Kidney epithelial cell (primary cell): ENCODE data around the gene IL19. TPM values are rescaled to one million over a fixed set of nuclear protein-coding genes. Genes with fewer than 3 reads are reported as not detected.

ENCODE experiments used
- DNase-seq: peaks from one replicate; pipeline ENCODE4 v3.0.0-alpha.2; 2010; ENCODE audit warnings: low read depth
- H3K27me3 ChIP-seq: 2 replicates; pipeline ENCODE4 v1.6.0; 2011; ENCODE audit warnings: low read length; ENCODE audit not compliant: control insufficient read depth, insufficient read depth
- H3K36me3 ChIP-seq: 2 replicates; pipeline ENCODE4 v1.5.1; 2011; ENCODE audit warnings: low read length; ENCODE audit not compliant: control insufficient read depth, insufficient read depth
- H3K4me3 ChIP-seq: 2 replicates; pipeline ENCODE4 v1.5.1; 2011; ENCODE audit warnings: low read depth, mild to moderate bottlenecking, control low read depth, low read length
- total RNA-seq: library from RNA; depleted of rRNA; stranded (reverse); fragments of >200 nt; gene quantifications from 2 replicates; pipeline ENCODE4 v1.2.3, GENCODE V29; 2015
- TF ChIP-seq, protein P1 (sequence below): IDR thresholded peaks from 2 replicates; pipeline ENCODE4 v1.5.1; 2011; ENCODE audit warnings: mild to moderate bottlenecking, moderate library complexity, low read length, control low read depth, inconsistent platforms; ENCODE audit not compliant: insufficient read depth, poor library complexity, severe bottlenecking

The IL19 gene
- total RNA-seq, 1 donor from 2014 or later, result not detected

- Histone ChIP-seq H3K27me3 (peaks cover 14% of the 10 kb centered on the region), H3K4me3 (no peak overlapping the region), H3K36me3 (no peaks in the 10 kb centered on the region)
- no peak for DNase-seq
- TF ChIP-seq, protein P1, sequence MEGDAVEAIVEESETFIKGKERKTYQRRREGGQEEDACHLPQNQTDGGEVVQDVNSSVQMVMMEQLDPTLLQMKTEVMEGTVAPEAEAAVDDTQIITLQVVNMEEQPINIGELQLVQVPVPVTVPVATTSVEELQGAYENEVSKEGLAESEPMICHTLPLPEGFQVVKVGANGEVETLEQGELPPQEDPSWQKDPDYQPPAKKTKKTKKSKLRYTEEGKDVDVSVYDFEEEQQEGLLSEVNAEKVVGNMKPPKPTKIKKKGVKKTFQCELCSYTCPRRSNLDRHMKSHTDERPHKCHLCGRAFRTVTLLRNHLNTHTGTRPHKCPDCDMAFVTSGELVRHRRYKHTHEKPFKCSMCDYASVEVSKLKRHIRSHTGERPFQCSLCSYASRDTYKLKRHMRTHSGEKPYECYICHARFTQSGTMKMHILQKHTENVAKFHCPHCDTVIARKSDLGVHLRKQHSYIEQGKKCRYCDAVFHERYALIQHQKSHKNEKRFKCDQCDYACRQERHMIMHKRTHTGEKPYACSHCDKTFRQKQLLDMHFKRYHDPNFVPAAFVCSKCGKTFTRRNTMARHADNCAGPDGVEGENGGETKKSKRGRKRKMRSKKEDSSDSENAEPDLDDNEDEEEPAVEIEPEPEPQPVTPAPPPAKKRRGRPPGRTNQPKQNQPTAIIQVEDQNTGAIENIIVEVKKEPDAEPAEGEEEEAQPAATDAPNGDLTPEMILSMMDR, result no peak
Observed at GRCh38 chr1:206834217-206834616, 63.6 kb downstream of the IL19 start.

DNA sequence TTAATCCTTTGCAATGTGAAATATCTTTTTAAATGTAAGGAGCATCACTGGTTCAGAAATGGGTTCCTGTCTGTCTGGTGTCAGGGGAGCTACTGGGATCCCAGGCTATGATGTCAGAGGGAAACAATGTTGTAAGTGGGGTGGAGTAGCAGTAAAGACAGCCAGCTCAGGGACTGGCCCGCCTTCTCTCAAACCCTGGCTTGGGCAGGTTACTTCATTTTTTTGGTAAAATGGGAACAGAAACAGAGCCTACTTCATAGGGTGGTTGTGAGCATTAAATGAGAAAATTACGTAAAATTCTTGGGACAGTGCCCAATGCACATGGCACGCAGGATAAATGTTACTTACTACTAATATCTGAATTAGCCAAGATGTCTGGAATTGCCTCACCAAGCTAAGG is 64.1 kb downstream of the IL19 start:
- no peak overlapping the region for H3K4me3 ChIP-seq
- DNase-seq, result no peak
- no peaks in the 10 kb centered on the region for H3K36me3 ChIP-seq
- TF ChIP-seq, protein P1, result no peak
- H3K27me3 ChIP-seq, result peaks cover 14% of the 10 kb centered on the region

- peaks cover 14% of the 10 kb centered on the region for H3K27me3 ChIP-seq
- DNase-seq, result no peak
- TF ChIP-seq, protein P1, result no peak
Observed at GRCh38 chr1:206835186-206835585, 64.6 kb downstream of the IL19 start.

GRCh38 chr1:206836111-206836510 is 65.5 kb downstream of the IL19 start:
- Histone ChIP-seq H3K27me3 (peaks cover 13% of the 10 kb centered on the region), H3K4me3 (no peak overlapping the region), H3K36me3 (no peaks in the 10 kb centered on the region)
- TF ChIP-seq, protein P1, result no peak
- no peak for DNase-seq

More at GRCh38 chr1:206835186-206835585, 64.6 kb downstream of the IL19 start:
- H3K4me3 ChIP-seq, result no peak overlapping the region
- H3K36me3 ChIP-seq, result no peaks in the 10 kb centered on the region

DNA sequence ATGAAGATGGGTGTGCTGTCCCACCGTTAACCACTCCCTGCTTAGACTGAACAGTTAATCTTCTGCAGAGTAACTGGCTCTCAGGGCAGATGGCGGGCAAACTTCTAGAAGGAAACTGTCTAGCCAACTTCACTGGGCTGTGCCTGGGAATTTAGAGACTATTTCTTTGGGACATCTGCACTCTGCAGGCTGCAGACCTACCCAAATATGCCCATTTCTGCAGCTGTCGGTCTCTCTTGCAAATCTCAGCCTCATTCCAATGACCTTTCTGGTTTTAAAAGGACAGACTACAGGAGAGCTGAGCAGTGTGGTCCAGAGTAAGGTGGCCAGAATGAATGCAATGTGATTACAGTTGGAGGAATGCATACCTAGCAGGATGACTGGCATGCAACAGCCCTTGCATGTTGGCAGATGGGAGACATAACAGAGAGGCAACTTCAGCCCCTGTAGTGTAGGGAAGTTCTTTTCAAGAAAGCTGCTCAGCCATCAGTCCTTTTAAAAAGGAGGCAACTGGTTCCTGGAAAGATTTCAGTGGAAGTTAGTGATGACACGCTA is 68.5 kb downstream of the IL19 start:
- TF ChIP-seq, protein P1, result no peak
- no peak for DNase-seq
- peaks cover 9% of the 10 kb centered on the region for H3K27me3 ChIP-seq
- H3K4me3 ChIP-seq, result no peak overlapping the region
- no peaks in the 10 kb centered on the region for H3K36me3 ChIP-seq

- H3K36me3 ChIP-seq, result no peaks in the 10 kb centered on the region
- peaks cover 5% of the 10 kb centered on the region for H3K27me3 ChIP-seq
- TF ChIP-seq, protein P1, result no peak
- no peak overlapping the region for H3K4me3 ChIP-seq
- peak; percentile 37 for DNase-seq
Observed at GRCh38 chr1:206839857-206840256, 69.3 kb downstream of the IL19 start.
